WTC11 (cell line): ENCODE results near the gene DDR2. TPM values are rescaled to one million over a fixed set of nuclear protein-coding genes. Genes with fewer than 3 reads are reported as not detected.

ENCODE experiments used
- ATAC-seq: fragments of 200-7000 bp; cut with Tn5 transposase; 2 replicates; pipeline ENCODE4 v1.10.0; 2021; ENCODE audit warnings: mild to moderate bottlenecking, moderate library complexity
- CTCF ChIA-PET: fragments of 300-600 bp; sonication (Branson Sonifier 250); formaldehyde crosslinking; loops from one replicate; lab custom pipeline; 2021; ENCODE audit warnings: antibody characterized with exemption; lab: Charles Lee
- POLR2A ChIA-PET: fragments of 350-600 bp; sonication (Branson Sonifier 250); formaldehyde crosslinking; loops from one replicate; lab custom pipeline; 2021; ENCODE audit warnings: antibody characterized with exemption; lab: Charles Lee
- DNase-seq: peaks from one replicate; pipeline ENCODE4 v3.0.0; 2021; ENCODE audit warnings: low spot score
- H3K27ac Mint-ChIP-seq: 2 replicates; pipeline ENCODE4 v1.8.0; 2021; ENCODE audit warnings: mixed read lengths
- H3K27me3 Mint-ChIP-seq: 2 replicates; pipeline ENCODE4 v1.8.0; 2021; ENCODE audit warnings: low read depth, mild to moderate bottlenecking, moderate library complexity, mixed read lengths
- H3K36me3 Mint-ChIP-seq: 2 replicates; pipeline ENCODE4 v1.8.0; 2021; ENCODE audit warnings: mixed read lengths
- H3K4me1 Mint-ChIP-seq: 2 replicates; pipeline ENCODE4 v1.8.0; 2022; ENCODE audit warnings: mixed read lengths
- H3K4me3 Mint-ChIP-seq: 2 replicates; pipeline ENCODE4 v1.8.0; 2021; ENCODE audit warnings: mild to moderate bottlenecking, moderate library complexity, mixed read lengths
- H3K9me3 Mint-ChIP-seq: 2 replicates; pipeline ENCODE4 v1.8.0; 2021; ENCODE audit warnings: mixed read lengths
- CBFB ChIP-seq: sonication (generic); formaldehyde crosslinking; IDR thresholded peaks from 2 replicates; pipeline ENCODE4 v1.8.1; 2022; ENCODE audit warnings: mild to moderate bottlenecking, low read depth, missing genetic modification reagents
- FOXK1 ChIP-seq: sonication (generic); formaldehyde crosslinking; IDR thresholded peaks from 2 replicates; pipeline ENCODE4 v1.8.0; 2022; ENCODE audit warnings: mild to moderate bottlenecking, moderate library complexity, missing genetic modification reagents
- KAT7 ChIP-seq: sonication (generic); formaldehyde crosslinking; IDR thresholded peaks from 2 replicates; pipeline ENCODE4 v1.8.1; 2023; ENCODE audit warnings: missing genetic modification reagents, mild to moderate bottlenecking, borderline replicate concordance
- TEAD1 ChIP-seq: sonication (generic); formaldehyde crosslinking; IDR thresholded peaks from 2 replicates; pipeline ENCODE4 v1.8.0; 2022; ENCODE audit warnings: mild to moderate bottlenecking, missing genetic modification reagents
- ZNF263 ChIP-seq: sonication (generic); formaldehyde crosslinking; IDR thresholded peaks from 2 replicates; pipeline ENCODE4 v1.8.1; 2022; ENCODE audit warnings: low read depth, mild to moderate bottlenecking, moderate library complexity, missing genetic modification reagents
- ZNF317 ChIP-seq: sonication (generic); formaldehyde crosslinking; IDR thresholded peaks from 2 replicates; pipeline ENCODE4 v1.8.1; 2023; ENCODE audit warnings: low read depth, mild to moderate bottlenecking, moderate library complexity, missing genetic modification reagents, borderline replicate concordance
- ZNF396 ChIP-seq: fragments of 250-450 bp; sonication (Bioruptor Pico); IDR thresholded peaks from 2 replicates; pipeline ENCODE4 v1.8.0; 2021; ENCODE audit warnings: mild to moderate bottlenecking, moderate library complexity, borderline replicate concordance
- total RNA-seq: library from RNA; stranded (reverse); gene quantifications from 3 replicates; pipeline ENCODE4 v1.2.3, GENCODE V29; 2021
- TF ChIP-seq, protein P1 (sequence below): sonication (generic); formaldehyde crosslinking; IDR thresholded peaks from 2 replicates; pipeline ENCODE4 v1.8.1; 2023; ENCODE audit warnings: mild to moderate bottlenecking, missing genetic modification reagents
- TF ChIP-seq, protein P2 (sequence below): fragments of 250-450 bp; sonication (Bioruptor Pico); IDR thresholded peaks from 2 replicates; pipeline ENCODE4 v1.9.0; 2021; ENCODE audit warnings: moderate library complexity, mild to moderate bottlenecking, inconsistent platforms, borderline replicate concordance
- TF ChIP-seq, protein P3 (sequence below): sonication (generic); formaldehyde crosslinking; IDR thresholded peaks from 2 replicates; pipeline ENCODE4 v1.8.1; 2023; ENCODE audit warnings: mild to moderate bottlenecking, missing genetic modification reagents, borderline replicate concordance
- TF ChIP-seq, protein P4 (sequence below): fragments of 250-450 bp; sonication (Bioruptor Pico); IDR thresholded peaks from 2 replicates; pipeline ENCODE4 v1.9.0; 2021; ENCODE audit warnings: mild to moderate bottlenecking
- TF ChIP-seq, protein P5 (sequence below): sonication (generic); formaldehyde crosslinking; IDR thresholded peaks from 2 replicates; pipeline ENCODE4 v1.8.1; 2022; ENCODE audit warnings: mild to moderate bottlenecking, missing genetic modification reagents, moderate library complexity, borderline replicate concordance
- TF ChIP-seq, protein P6 (sequence below): sonication (generic); formaldehyde crosslinking; IDR thresholded peaks from 2 replicates; pipeline ENCODE4 v1.8.1; 2022; ENCODE audit warnings: low read depth, missing genetic modification reagents, borderline replicate concordance
- TF ChIP-seq, protein P7 (sequence below): sonication (generic); formaldehyde crosslinking; IDR thresholded peaks from 2 replicates; pipeline ENCODE4 v1.8.1; 2022; ENCODE audit warnings: missing genetic modification reagents, borderline replicate concordance

DDR2 gene
- total RNA-seq, 1 experiment from 2014 or later = 0.85 TPM

DNA sequence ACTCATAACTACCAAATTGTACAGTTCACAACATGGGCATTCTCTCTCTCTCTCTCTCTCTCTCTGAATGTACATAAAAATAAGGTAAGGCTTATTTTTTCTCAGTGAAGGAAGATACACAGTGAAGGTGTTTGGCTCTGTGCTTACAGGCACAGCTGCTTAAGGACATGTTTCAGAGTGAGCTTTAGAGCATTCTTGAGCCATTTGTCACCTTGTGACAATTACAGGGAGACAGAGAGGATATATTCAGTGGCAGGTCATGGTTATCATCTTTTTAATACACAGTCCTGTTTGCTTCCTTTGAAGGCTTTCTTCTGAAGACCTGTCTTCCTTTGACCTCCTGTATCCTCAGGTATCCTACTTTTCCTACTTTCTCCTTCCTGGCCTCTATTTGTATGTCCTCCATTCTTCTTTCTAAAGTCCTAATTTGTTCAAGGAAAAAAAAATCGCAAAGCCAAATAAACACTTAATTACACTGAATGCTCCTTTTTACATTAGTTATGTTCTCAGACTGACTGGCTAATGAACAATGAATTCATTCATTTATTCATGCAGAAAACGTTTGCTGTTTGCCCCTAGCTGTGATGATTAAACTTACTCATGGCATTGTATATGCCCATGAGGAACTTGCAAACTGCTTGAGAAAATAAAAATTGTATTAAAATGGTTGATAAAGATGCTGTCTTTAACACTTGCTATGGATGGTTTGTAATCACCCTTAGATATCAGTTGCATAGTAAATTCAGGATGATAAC, 191.7 kb downstream of the DDR2 start (continued):
- TF ChIP-seq CBFB (CRISPR knock-in tag) = no peak
- TF ChIP-seq KAT7 = no peak
- no peak for TF ChIP-seq FOXK1
- TF ChIP-seq, protein P1, sequence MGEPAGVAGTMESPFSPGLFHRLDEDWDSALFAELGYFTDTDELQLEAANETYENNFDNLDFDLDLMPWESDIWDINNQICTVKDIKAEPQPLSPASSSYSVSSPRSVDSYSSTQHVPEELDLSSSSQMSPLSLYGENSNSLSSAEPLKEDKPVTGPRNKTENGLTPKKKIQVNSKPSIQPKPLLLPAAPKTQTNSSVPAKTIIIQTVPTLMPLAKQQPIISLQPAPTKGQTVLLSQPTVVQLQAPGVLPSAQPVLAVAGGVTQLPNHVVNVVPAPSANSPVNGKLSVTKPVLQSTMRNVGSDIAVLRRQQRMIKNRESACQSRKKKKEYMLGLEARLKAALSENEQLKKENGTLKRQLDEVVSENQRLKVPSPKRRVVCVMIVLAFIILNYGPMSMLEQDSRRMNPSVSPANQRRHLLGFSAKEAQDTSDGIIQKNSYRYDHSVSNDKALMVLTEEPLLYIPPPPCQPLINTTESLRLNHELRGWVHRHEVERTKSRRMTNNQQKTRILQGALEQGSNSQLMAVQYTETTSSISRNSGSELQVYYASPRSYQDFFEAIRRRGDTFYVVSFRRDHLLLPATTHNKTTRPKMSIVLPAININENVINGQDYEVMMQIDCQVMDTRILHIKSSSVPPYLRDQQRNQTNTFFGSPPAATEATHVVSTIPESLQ (CRISPR knock-in tag) = no peak
- TF ChIP-seq, all 79 proteins: peak for 0

DNA sequence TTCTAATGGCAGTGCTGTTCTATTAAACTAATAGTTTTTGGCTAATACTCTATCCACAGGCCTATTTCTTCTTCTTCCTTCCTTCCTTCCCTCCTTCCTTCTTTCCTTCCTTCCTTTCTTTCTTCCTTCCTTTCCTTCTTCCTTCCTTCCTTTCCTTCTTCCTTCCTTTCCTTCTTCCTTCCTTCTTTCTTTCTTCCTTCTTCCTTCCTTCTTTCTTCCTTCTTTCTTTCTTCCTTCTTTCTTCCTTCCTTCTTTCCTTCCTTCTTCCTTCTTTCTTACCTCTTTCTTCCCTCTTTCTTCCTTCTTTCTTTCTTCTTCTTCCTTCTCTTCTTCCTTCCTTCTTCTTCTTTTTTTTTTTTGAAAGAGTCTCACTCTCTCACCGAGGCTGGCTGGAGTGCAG, 197.0 kb downstream of the DDR2 start:
- Mint-ChIP-seq H3K36me3 (no peaks in the 10 kb centered on the region), H3K9me3 (no peaks in the 10 kb centered on the region), H3K27me3 (peaks cover 4% of the 10 kb centered on the region), H3K4me1 (peaks cover 8% of the 10 kb centered on the region), H3K27ac (no peak overlapping the region), H3K4me3 (no peak overlapping the region)
- TF ChIP-seq, protein P2, sequence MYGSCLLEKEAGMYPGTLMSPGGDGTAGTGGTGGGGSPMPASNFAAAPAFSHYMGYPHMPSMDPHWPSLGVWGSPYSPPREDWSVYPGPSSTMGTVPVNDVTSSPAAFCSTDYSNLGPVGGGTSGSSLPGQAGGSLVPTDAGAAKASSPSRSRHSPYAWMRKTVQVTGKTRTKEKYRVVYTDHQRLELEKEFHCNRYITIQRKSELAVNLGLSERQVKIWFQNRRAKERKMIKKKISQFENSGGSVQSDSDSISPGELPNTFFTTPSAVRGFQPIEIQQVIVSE (CRISPR knock-in tag) = no peak
- TF ChIP-seq ZNF396 (CRISPR knock-in tag) (no peak), ZNF263 (no peak), KAT7 (no peak), TEAD1 (CRISPR knock-in tag) (no peak), ZNF317 (CRISPR knock-in tag) (no peak)
- TF ChIP-seq, protein P3, sequence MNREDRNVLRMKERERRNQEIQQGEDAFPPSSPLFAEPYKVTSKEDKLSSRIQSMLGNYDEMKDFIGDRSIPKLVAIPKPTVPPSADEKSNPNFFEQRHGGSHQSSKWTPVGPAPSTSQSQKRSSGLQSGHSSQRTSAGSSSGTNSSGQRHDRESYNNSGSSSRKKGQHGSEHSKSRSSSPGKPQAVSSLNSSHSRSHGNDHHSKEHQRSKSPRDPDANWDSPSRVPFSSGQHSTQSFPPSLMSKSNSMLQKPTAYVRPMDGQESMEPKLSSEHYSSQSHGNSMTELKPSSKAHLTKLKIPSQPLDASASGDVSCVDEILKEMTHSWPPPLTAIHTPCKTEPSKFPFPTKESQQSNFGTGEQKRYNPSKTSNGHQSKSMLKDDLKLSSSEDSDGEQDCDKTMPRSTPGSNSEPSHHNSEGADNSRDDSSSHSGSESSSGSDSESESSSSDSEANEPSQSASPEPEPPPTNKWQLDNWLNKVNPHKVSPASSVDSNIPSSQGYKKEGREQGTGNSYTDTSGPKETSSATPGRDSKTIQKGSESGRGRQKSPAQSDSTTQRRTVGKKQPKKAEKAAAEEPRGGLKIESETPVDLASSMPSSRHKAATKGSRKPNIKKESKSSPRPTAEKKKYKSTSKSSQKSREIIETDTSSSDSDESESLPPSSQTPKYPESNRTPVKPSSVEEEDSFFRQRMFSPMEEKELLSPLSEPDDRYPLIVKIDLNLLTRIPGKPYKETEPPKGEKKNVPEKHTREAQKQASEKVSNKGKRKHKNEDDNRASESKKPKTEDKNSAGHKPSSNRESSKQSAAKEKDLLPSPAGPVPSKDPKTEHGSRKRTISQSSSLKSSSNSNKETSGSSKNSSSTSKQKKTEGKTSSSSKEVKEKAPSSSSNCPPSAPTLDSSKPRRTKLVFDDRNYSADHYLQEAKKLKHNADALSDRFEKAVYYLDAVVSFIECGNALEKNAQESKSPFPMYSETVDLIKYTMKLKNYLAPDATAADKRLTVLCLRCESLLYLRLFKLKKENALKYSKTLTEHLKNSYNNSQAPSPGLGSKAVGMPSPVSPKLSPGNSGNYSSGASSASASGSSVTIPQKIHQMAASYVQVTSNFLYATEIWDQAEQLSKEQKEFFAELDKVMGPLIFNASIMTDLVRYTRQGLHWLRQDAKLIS (CRISPR knock-in tag) = no peak
- TF ChIP-seq, protein P4, sequence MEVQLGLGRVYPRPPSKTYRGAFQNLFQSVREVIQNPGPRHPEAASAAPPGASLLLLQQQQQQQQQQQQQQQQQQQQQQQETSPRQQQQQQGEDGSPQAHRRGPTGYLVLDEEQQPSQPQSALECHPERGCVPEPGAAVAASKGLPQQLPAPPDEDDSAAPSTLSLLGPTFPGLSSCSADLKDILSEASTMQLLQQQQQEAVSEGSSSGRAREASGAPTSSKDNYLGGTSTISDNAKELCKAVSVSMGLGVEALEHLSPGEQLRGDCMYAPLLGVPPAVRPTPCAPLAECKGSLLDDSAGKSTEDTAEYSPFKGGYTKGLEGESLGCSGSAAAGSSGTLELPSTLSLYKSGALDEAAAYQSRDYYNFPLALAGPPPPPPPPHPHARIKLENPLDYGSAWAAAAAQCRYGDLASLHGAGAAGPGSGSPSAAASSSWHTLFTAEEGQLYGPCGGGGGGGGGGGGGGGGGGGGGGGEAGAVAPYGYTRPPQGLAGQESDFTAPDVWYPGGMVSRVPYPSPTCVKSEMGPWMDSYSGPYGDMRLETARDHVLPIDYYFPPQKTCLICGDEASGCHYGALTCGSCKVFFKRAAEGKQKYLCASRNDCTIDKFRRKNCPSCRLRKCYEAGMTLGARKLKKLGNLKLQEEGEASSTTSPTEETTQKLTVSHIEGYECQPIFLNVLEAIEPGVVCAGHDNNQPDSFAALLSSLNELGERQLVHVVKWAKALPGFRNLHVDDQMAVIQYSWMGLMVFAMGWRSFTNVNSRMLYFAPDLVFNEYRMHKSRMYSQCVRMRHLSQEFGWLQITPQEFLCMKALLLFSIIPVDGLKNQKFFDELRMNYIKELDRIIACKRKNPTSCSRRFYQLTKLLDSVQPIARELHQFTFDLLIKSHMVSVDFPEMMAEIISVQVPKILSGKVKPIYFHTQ = no peak
- TF ChIP-seq, protein P5, sequence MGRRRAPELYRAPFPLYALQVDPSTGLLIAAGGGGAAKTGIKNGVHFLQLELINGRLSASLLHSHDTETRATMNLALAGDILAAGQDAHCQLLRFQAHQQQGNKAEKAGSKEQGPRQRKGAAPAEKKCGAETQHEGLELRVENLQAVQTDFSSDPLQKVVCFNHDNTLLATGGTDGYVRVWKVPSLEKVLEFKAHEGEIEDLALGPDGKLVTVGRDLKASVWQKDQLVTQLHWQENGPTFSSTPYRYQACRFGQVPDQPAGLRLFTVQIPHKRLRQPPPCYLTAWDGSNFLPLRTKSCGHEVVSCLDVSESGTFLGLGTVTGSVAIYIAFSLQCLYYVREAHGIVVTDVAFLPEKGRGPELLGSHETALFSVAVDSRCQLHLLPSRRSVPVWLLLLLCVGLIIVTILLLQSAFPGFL (CRISPR knock-in tag) = no peak
- TF ChIP-seq, protein P6, sequence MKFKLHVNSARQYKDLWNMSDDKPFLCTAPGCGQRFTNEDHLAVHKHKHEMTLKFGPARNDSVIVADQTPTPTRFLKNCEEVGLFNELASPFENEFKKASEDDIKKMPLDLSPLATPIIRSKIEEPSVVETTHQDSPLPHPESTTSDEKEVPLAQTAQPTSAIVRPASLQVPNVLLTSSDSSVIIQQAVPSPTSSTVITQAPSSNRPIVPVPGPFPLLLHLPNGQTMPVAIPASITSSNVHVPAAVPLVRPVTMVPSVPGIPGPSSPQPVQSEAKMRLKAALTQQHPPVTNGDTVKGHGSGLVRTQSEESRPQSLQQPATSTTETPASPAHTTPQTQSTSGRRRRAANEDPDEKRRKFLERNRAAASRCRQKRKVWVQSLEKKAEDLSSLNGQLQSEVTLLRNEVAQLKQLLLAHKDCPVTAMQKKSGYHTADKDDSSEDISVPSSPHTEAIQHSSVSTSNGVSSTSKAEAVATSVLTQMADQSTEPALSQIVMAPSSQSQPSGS (CRISPR knock-in tag) = no peak
- TF ChIP-seq, protein P7, sequence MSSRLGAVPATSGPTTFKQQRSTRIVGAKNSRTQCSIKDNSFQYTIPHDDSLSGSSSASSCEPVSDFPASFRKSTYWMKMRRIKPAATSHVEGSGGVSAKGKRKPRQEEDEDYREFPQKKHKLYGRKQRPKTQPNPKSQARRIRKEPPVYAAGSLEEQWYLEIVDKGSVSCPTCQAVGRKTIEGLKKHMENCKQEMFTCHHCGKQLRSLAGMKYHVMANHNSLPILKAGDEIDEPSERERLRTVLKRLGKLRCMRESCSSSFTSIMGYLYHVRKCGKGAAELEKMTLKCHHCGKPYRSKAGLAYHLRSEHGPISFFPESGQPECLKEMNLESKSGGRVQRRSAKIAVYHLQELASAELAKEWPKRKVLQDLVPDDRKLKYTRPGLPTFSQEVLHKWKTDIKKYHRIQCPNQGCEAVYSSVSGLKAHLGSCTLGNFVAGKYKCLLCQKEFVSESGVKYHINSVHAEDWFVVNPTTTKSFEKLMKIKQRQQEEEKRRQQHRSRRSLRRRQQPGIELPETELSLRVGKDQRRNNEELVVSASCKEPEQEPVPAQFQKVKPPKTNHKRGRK (CRISPR knock-in tag) = no peak
- DNase-seq = no peak
- ChIA-PET POLR2A (no interaction called here), CTCF (no interaction called here)
- ATAC-seq = no peak
